Left ventricle myocardium inferior (tissue), 1 donor: ENCODE data around the gene SPHKAP. TPM values are rescaled to one million over a fixed set of nuclear protein-coding genes. Genes with fewer than 3 reads are reported as not detected.

Experiments
- DNase-seq: peaks from one replicate; pipeline ENCODE4 v3.0.0-alpha.2; 2020
- H3K27ac ChIP-seq: fragments of 200-600 bp; replicated peaks from 2 replicates; pipeline ENCODE4 v1.8.0; 2021
- H3K27me3 ChIP-seq: fragments of 200-600 bp; 2 replicates; pipeline ENCODE4 v1.8.0; 2021; ENCODE audit warnings: low read depth
- H3K36me3 ChIP-seq: fragments of 200-600 bp; 2 replicates; pipeline ENCODE4 v1.8.0; 2021
- H3K4me1 ChIP-seq: fragments of 200-600 bp; 2 replicates; pipeline ENCODE4 v1.8.0; 2021
- H3K4me3 ChIP-seq: fragments of 200-600 bp; 2 replicates; pipeline ENCODE4 v1.8.0; 2021; ENCODE audit warnings: mild to moderate bottlenecking, moderate library complexity
- H3K9me3 ChIP-seq: fragments of 200-600 bp; replicated peaks from 2 replicates; pipeline ENCODE4 v1.8.0; 2021
- CTCF ChIP-seq: fragments of 200-600 bp; IDR thresholded peaks from 2 replicates; pipeline ENCODE4 v1.8.0; 2021; ENCODE audit warnings: antibody characterized with exemption, mild to moderate bottlenecking, borderline replicate concordance
- intact Hi-C: fragments of 100-400 bp; cut with micrococcal nuclease; formaldehyde crosslinking; loops from one replicate; pipeline ENCODE4 v1.11.0; 2022
- total RNA-seq: library from RNA; stranded (reverse); fragmentation: NEBNext Ultra II Directional; extraction: Animal tissue kit (Norgen Biotek cat#: 25700); gene quantifications from one replicate; pipeline ENCODE4 v1.2.1, GENCODE V29; 2021
- donor health status: DM: no; HTN: yes; CAD: no; lungs with severe emphysema.

Gene SPHKAP
- total RNA-seq, 1 donor from 2014 or later = 100 TPM

- no peaks in the 10 kb centered on the region for H3K36me3 ChIP-seq
- DNase-seq = no peak
- intact Hi-C loops = loop anchor here (5.0 kb wide), 1 partner anchor 617 kb away; no protein-coding TSS in a partner anchor
- H3K4me1 ChIP-seq = no peaks in the 10 kb centered on the region
- peak; percentile 64 for TF ChIP-seq CTCF
- H3K9me3 ChIP-seq = no peaks in the 10 kb centered on the region
- H3K27me3 ChIP-seq = no peaks in the 10 kb centered on the region
- H3K27ac ChIP-seq = no peak overlapping the region
- no peak overlapping the region for H3K4me3 ChIP-seq
Observed at GRCh38 chr2:228039752-228040534, 141.5 kb downstream of the SPHKAP start.

- Histone ChIP-seq H3K27ac (no peak overlapping the region), H3K36me3 (no peaks in the 10 kb centered on the region), H3K9me3 (no peaks in the 10 kb centered on the region), H3K4me1 (no peaks in the 10 kb centered on the region), H3K27me3 (no peaks in the 10 kb centered on the region), H3K4me3 (no peak overlapping the region)
- TF ChIP-seq CTCF = no peak
- no peak for DNase-seq
- intact Hi-C loops = no loop called here
Observed at GRCh38 chr2:228038967-228039366, 142.5 kb downstream of the SPHKAP start.

- Histone ChIP-seq H3K9me3 (no peaks in the 10 kb centered on the region), H3K4me3 (no peak overlapping the region), H3K4me1 (no peaks in the 10 kb centered on the region), H3K27ac (no peak overlapping the region), H3K27me3 (no peaks in the 10 kb centered on the region), H3K36me3 (no peaks in the 10 kb centered on the region)
- intact Hi-C loops = no loop called here
- DNase-seq = no peak
- TF ChIP-seq CTCF = no peak
Observed at GRCh38 chr2:228037915-228038314, 143.6 kb downstream of the SPHKAP start.

GRCh38 chr2:228023619-228024018 lies 157.9 kb downstream of the SPHKAP start:
- no peak for TF ChIP-seq CTCF
- Histone ChIP-seq H3K4me1 (peaks cover under 1% of the 10 kb centered on the region), H3K4me3 (no peak overlapping the region), H3K27me3 (no peaks in the 10 kb centered on the region), H3K9me3 (no peaks in the 10 kb centered on the region), H3K36me3 (peaks cover 30% of the 10 kb centered on the region), H3K27ac (no peak overlapping the region)
- intact Hi-C loops = no loop called here
- DNase-seq = no peak

- Histone ChIP-seq H3K4me3 (no peak overlapping the region), H3K27me3 (no peaks in the 10 kb centered on the region), H3K9me3 (no peaks in the 10 kb centered on the region), H3K36me3 (peaks cover 25% of the 10 kb centered on the region), H3K4me1 (peaks cover 10% of the 10 kb centered on the region), H3K27ac (no peak overlapping the region)
- intact Hi-C loops = no loop called here
- no peak for TF ChIP-seq CTCF
- no peak for DNase-seq
Observed at GRCh38 chr2:228018311-228018710, 163.2 kb downstream of the SPHKAP start.
